ENCODE results near the gene COL10A1. TPM values are rescaled to one million over a fixed set of nuclear protein-coding genes. Genes with fewer than 3 reads are reported as not detected.

COL10A1 gene
- total and polyA plus RNA-seq, 4 donors, result 0.13 to 0.66 (median 0.40) TPM

DNA sequence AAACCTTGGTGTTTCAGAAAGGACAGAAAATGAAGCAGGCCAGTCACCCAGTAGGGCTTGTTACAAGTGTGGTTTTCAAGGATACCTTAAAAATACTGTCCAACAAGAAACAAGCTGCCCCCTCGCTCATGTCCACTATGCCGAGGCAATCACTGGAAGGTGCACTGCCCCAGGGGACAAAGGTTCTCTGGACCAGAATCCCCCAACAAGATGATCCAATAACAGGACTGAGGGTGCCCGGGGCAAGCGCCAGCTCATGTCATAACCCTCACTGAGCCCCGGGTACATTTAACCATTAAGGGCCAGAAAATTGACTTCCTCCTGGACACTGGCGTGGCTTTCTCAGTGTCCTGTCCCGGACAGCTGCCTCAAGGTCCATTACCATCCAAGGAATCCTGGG lies 31.9 kb downstream of the COL10A1 start:
- no peak for DNase-seq (ENCODE audit: low read depth in 4 of 6, low spot score in 6 of 6)
- no peaks in the 10 kb centered on the region for H3K36me3 ChIP-seq (ENCODE audit: control insufficient read depth, insufficient read depth, low read length)
- 95% methylated on average over 7 of the region's 7 CpGs for WGBS (ENCODE audit: insufficient coverage)
- no peak overlapping the region for H3K4me3 ChIP-seq (ENCODE audit: low read depth, low read length)
- no peak overlapping the region for H3K27ac ChIP-seq (ENCODE audit: low read depth, low read length)
- H3K27me3 ChIP-seq (ENCODE audit: control insufficient read depth, insufficient read depth, low read length), result no peaks in the 10 kb centered on the region
- H3K4me1 ChIP-seq (ENCODE audit: control insufficient read depth, insufficient read depth, low read length), result no peaks in the 10 kb centered on the region
- H3K9me3 ChIP-seq (ENCODE audit: control insufficient read depth, insufficient read depth, low read length), result peaks cover 3% of the 10 kb centered on the region

GRCh38 chr6:116090251-116090650 lies 35.7 kb downstream of the COL10A1 start:
- no peak for DNase-seq (ENCODE audit: low read depth in 4 of 6, low spot score in 6 of 6)
- Histone ChIP-seq H3K4me3 (ENCODE audit: low read depth, low read length) (no peak overlapping the region), H3K4me1 (ENCODE audit: control insufficient read depth, insufficient read depth, low read length) (no peaks in the 10 kb centered on the region), H3K9me3 (ENCODE audit: control insufficient read depth, insufficient read depth, low read length) (no peaks in the 10 kb centered on the region), H3K27me3 (ENCODE audit: control insufficient read depth, insufficient read depth, low read length) (no peaks in the 10 kb centered on the region), H3K36me3 (ENCODE audit: control insufficient read depth, insufficient read depth, low read length) (no peaks in the 10 kb centered on the region), H3K27ac (ENCODE audit: low read depth, low read length) (no peak overlapping the region)
- no CpG with 5 or more reads among the region's 2 CpGs for whole genome bisulfite sequencing (ENCODE audit: insufficient coverage)

DNA sequence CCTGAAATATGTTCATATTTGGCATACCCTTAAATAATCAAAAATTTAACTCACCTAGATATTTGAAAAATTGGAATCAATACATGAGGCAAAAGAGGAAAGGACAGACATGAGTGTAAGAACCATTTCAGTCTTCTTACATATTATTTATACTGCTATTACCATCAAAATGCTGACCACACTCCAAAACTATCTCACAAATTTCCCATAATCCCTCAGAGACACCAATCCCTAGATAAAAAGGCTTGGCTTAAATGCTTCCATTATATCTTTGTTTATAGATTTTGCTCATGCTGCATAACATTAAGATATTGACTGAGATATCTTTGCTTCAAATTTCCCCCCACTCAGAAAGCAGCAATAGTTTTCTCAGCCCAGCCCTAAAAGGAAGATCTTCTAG lies 37.0 kb downstream of the COL10A1 start:
- Histone ChIP-seq H3K36me3 (ENCODE audit: control insufficient read depth, insufficient read depth, low read length) (no peaks in the 10 kb centered on the region), H3K9me3 (ENCODE audit: control insufficient read depth, insufficient read depth, low read length) (no peaks in the 10 kb centered on the region)

GRCh38 chr6:116087437-116088027 lies 38.4 kb downstream of the COL10A1 start:
- DNase-seq (ENCODE audit: low read depth in 4 of 6, low spot score in 6 of 6), result no peak
- WGBS (ENCODE audit: insufficient coverage), result 94% methylated on average over 2 of the region's 4 CpGs
- H3K4me1 ChIP-seq (ENCODE audit: control insufficient read depth, insufficient read depth, low read length), result no peaks in the 10 kb centered on the region

More for the DNA sequence above, 37.0 kb downstream of the COL10A1 start:
- H3K27ac ChIP-seq (ENCODE audit: low read depth, low read length), result no peak overlapping the region
- no peak for DNase-seq (ENCODE audit: low read depth in 4 of 6, low spot score in 6 of 6)
- no peak overlapping the region for H3K4me3 ChIP-seq (ENCODE audit: low read depth, low read length)
- no peaks in the 10 kb centered on the region for H3K27me3 ChIP-seq (ENCODE audit: control insufficient read depth, insufficient read depth, low read length)
- H3K4me1 ChIP-seq (ENCODE audit: control insufficient read depth, insufficient read depth, low read length), result no peaks in the 10 kb centered on the region

GRCh38 chr6:116084284-116084683 lies 41.6 kb downstream of the COL10A1 start:
- Histone ChIP-seq H3K4me3 (ENCODE audit: low read depth, low read length) (no peak overlapping the region), H3K9me3 (ENCODE audit: control insufficient read depth, insufficient read depth, low read length) (no peaks in the 10 kb centered on the region), H3K36me3 (ENCODE audit: control insufficient read depth, insufficient read depth, low read length) (no peaks in the 10 kb centered on the region), H3K4me1 (ENCODE audit: control insufficient read depth, insufficient read depth, low read length) (no peaks in the 10 kb centered on the region), H3K27me3 (ENCODE audit: control insufficient read depth, insufficient read depth, low read length) (no peaks in the 10 kb centered on the region), H3K27ac (ENCODE audit: low read depth, low read length) (no peak overlapping the region)
- no peak for DNase-seq (ENCODE audit: low read depth in 4 of 6, low spot score in 6 of 6)
- 100% methylated on average over 1 of the region's 2 CpGs for WGBS (ENCODE audit: insufficient coverage)

More at GRCh38 chr6:116087437-116088027, 38.4 kb downstream of the COL10A1 start:
- Histone ChIP-seq H3K9me3 (ENCODE audit: control insufficient read depth, insufficient read depth, low read length) (no peaks in the 10 kb centered on the region), H3K36me3 (ENCODE audit: control insufficient read depth, insufficient read depth, low read length) (no peaks in the 10 kb centered on the region), H3K4me3 (ENCODE audit: low read depth, low read length) (no peak overlapping the region), H3K27me3 (ENCODE audit: control insufficient read depth, insufficient read depth, low read length) (no peaks in the 10 kb centered on the region), H3K27ac (ENCODE audit: low read depth, low read length) (no peak overlapping the region)

DNA sequence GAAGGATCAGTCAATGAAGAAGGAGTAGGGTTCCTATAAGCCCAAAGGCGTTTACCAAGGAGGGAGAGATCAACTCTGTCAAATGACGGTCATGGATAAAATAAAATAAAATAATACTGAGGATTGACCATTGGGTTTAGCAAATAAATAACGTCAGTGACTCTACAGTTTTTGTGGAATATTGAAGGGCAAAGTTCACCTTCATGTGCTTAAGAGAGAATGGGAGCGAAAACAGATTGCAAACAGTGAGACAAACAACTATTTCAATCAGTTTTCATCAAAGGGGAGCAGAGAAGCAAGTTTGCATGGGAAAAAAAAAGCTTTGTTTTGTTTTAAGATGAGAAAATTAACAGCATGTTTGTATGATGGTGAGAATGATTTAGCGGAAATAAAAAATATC lies 42.9 kb downstream of the COL10A1 start:
- H3K4me3 ChIP-seq (ENCODE audit: low read depth, low read length), result no peak overlapping the region
- H3K27ac ChIP-seq (ENCODE audit: low read depth, low read length), result no peak overlapping the region
- H3K36me3 ChIP-seq (ENCODE audit: control insufficient read depth, insufficient read depth, low read length), result no peaks in the 10 kb centered on the region
- H3K9me3 ChIP-seq (ENCODE audit: control insufficient read depth, insufficient read depth, low read length), result no peaks in the 10 kb centered on the region
- H3K4me1 ChIP-seq (ENCODE audit: control insufficient read depth, insufficient read depth, low read length), result no peaks in the 10 kb centered on the region
- no peak for DNase-seq (ENCODE audit: low read depth in 4 of 6, low spot score in 6 of 6)
- no peaks in the 10 kb centered on the region for H3K27me3 ChIP-seq (ENCODE audit: control insufficient read depth, insufficient read depth, low read length)
- WGBS (ENCODE audit: insufficient coverage), result 100% methylated on average over 1 of the region's 5 CpGs

- WGBS (ENCODE audit: insufficient coverage), result no CpG with 5 or more reads among the region's 3 CpGs
- H3K27me3 ChIP-seq (ENCODE audit: control insufficient read depth, insufficient read depth, low read length), result no peaks in the 10 kb centered on the region
- DNase-seq (ENCODE audit: low read depth in 4 of 6, low spot score in 6 of 6), result no peak
- H3K36me3 ChIP-seq (ENCODE audit: control insufficient read depth, insufficient read depth, low read length), result no peaks in the 10 kb centered on the region
- H3K4me1 ChIP-seq (ENCODE audit: control insufficient read depth, insufficient read depth, low read length), result no peaks in the 10 kb centered on the region
- H3K27ac ChIP-seq (ENCODE audit: low read depth, low read length), result no peak overlapping the region
- no peak overlapping the region for H3K4me3 ChIP-seq (ENCODE audit: low read depth, low read length)
- no peaks in the 10 kb centered on the region for H3K9me3 ChIP-seq (ENCODE audit: control insufficient read depth, insufficient read depth, low read length)
Measured at GRCh38 chr6:116078945-116079344, 47.0 kb downstream of the COL10A1 start.

DNA sequence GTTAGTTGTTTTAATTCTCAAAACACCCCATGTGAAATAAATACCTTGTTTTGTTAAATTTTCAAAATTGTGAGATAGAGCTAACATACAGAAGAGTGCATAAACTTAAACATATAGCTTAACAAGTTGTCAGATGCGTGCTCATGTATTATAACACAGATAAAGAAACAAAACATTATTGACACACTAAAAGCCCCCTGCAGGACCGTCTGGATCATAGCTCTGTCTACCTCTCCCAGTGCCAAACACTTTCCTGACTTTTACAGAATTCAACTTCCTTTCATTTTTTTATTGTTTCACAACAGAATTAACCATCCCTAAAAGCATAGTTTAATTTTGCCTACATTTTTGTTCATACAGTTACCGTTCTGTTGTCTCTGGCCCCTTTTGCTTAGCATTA lies 47.4 kb downstream of the COL10A1 start:
- no peaks in the 10 kb centered on the region for H3K36me3 ChIP-seq (ENCODE audit: control insufficient read depth, insufficient read depth, low read length)
- H3K27me3 ChIP-seq (ENCODE audit: control insufficient read depth, insufficient read depth, low read length), result no peaks in the 10 kb centered on the region
- H3K27ac ChIP-seq (ENCODE audit: low read depth, low read length), result no peak overlapping the region
- no peak for DNase-seq (ENCODE audit: low read depth in 4 of 6, low spot score in 6 of 6)
- no peaks in the 10 kb centered on the region for H3K4me1 ChIP-seq (ENCODE audit: control insufficient read depth, insufficient read depth, low read length)
- 67% methylated on average over 2 of the region's 3 CpGs for WGBS (ENCODE audit: insufficient coverage)
- no peak overlapping the region for H3K4me3 ChIP-seq (ENCODE audit: low read depth, low read length)
- H3K9me3 ChIP-seq (ENCODE audit: control insufficient read depth, insufficient read depth, low read length), result no peaks in the 10 kb centered on the region

- no peaks in the 10 kb centered on the region for H3K9me3 ChIP-seq (ENCODE audit: control insufficient read depth, insufficient read depth, low read length)
- H3K4me1 ChIP-seq (ENCODE audit: control insufficient read depth, insufficient read depth, low read length), result no peaks in the 10 kb centered on the region
- H3K4me3 ChIP-seq (ENCODE audit: low read depth, low read length), result no peak overlapping the region
- no peaks in the 10 kb centered on the region for H3K27me3 ChIP-seq (ENCODE audit: control insufficient read depth, insufficient read depth, low read length)
- H3K27ac ChIP-seq (ENCODE audit: low read depth, low read length), result no peak overlapping the region
- no CpG with 5 or more reads among the region's 2 CpGs for WGBS (ENCODE audit: insufficient coverage)
- H3K36me3 ChIP-seq (ENCODE audit: control insufficient read depth, insufficient read depth, low read length), result no peaks in the 10 kb centered on the region
- DNase-seq (ENCODE audit: low read depth in 4 of 6, low spot score in 6 of 6), result no peak
Measured at GRCh38 chr6:116074732-116075390, 51.1 kb downstream of the COL10A1 start.

- DNase-seq (ENCODE audit: low read depth in 4 of 6, low spot score in 6 of 6), result no peak
- WGBS (ENCODE audit: insufficient coverage), result 60% methylated on average over 1 of the region's 2 CpGs
- Histone ChIP-seq H3K4me3 (ENCODE audit: low read depth, low read length) (no peak overlapping the region), H3K9me3 (ENCODE audit: control insufficient read depth, insufficient read depth, low read length) (no peaks in the 10 kb centered on the region), H3K27ac (ENCODE audit: low read depth, low read length) (no peak overlapping the region), H3K4me1 (ENCODE audit: control insufficient read depth, insufficient read depth, low read length) (no peaks in the 10 kb centered on the region), H3K27me3 (ENCODE audit: control insufficient read depth, insufficient read depth, low read length) (no peaks in the 10 kb centered on the region), H3K36me3 (ENCODE audit: control insufficient read depth, insufficient read depth, low read length) (no peaks in the 10 kb centered on the region)
Measured at GRCh38 chr6:116073765-116074440, 52.0 kb downstream of the COL10A1 start.
